ENCODE data around the gene AACS. TPM values are rescaled to one million over a fixed set of nuclear protein-coding genes. Genes with fewer than 3 reads are reported as not detected.

The AACS gene
- total and polyA plus RNA-seq, 2 of the 4 experiments (the other 2 are of a cell fraction) = 22.0 to 24.9 TPM

DNA sequence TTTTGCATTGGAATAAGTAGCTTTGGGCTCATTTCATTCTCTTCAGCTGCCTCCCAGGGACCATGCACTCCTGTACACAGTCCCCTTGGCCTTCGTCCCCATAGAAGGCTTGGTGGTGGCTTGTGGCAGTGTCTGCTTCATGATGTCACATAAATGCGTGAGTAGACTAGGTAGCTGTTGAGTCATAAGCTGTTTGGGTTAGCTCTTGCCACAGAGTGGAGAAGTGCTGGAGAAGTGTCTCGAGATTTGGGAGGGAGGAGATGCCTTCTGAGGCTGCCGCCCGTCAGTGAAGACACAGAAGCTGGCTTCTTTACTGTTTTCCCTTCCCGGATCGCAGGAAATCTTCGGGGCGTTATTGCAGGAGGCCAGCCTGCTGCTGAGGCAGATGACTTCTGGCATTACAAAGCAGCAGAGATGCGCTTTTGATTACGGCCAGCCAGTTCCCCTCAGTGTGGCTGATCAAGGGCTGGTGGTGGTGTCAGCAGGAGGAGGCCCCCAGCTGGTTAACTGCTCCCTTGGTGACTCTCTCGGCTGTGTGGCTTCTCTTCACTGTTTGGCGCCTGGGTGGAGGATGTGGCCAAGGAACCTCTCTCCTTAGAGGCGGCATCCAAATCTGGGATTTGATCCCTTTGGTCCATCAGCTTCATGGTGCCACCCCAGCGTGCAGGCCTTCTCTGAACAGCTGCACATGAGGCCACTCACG is 67.6 kb downstream of the AACS start:
- Histone ChIP-seq H3K79me1 (ENCODE audit: low read depth in 1 of 2, low read length in 2 of 2) (no peaks in the 10 kb centered on the region), H4K5ac (ENCODE audit: low read depth, low read length) (no peak overlapping the region), H3K9me3 (ENCODE audit: control insufficient read depth, insufficient read depth, low read length) (no peaks in the 10 kb centered on the region), H2BK5ac (ENCODE audit: low read depth, low read length, poor library complexity, severe bottlenecking) (no peak overlapping the region), H3K4ac (ENCODE audit: low read depth, low read length) (no peak overlapping the region), H2AK5ac (ENCODE audit: low read depth, low read length) (no peak overlapping the region), H3K27ac (ENCODE audit: insufficient read depth, low read length) (no peak overlapping the region), H4K20me1 (ENCODE audit: insufficient read depth, low read length) (no peaks in the 10 kb centered on the region), H3K23ac (ENCODE audit: low read depth, low read length) (no peak overlapping the region), H3K18ac (ENCODE audit: low read depth, low read length) (no peak overlapping the region), H3K4me1 (ENCODE audit: control insufficient read depth, insufficient read depth, low read length) (no peaks in the 10 kb centered on the region), H3K36me3 (ENCODE audit: control insufficient read depth, insufficient read depth, low read length) (peaks cover 17% of the 10 kb centered on the region), H2AK9ac (replicated peaks; ENCODE audit: low read depth, low read length, poor library complexity) (no peak overlapping the region), H4K91ac (ENCODE audit: insufficient read depth, low read depth, low read length) (no peak overlapping the region), H3K14ac (replicated peaks; ENCODE audit: low read depth, low read length) (no peak overlapping the region), H3K27me3 (ENCODE audit: control insufficient read depth, insufficient read depth, low read length) (no peaks in the 10 kb centered on the region), H2BK20ac (ENCODE audit: low read depth, low read length) (no peak overlapping the region), H2BK120ac (ENCODE audit: low read depth, low read length) (no peak overlapping the region), H2AFZ (replicated peaks; ENCODE audit: low read length, poor library complexity) (no peak overlapping the region), H2BK15ac (ENCODE audit: low read depth, low read length) (no peak overlapping the region), H4K8ac (ENCODE audit: low read depth in 2 of 2, low read length in 2 of 2) (no peak overlapping the region), H3K4me2 (ENCODE audit: low read depth, low read length) (no peak overlapping the region), H3K9ac (ENCODE audit: low read depth, low read length) (no peak overlapping the region), H3K4me3 (ENCODE audit: insufficient read depth, low read depth, low read length) (no peak overlapping the region), H3K9me1 (ENCODE audit: insufficient read depth, low read length) (no peaks in the 10 kb centered on the region), H3K56ac (ENCODE audit: extremely low read depth, insufficient read depth, low read length) (no peak overlapping the region)
- intact Hi-C loops (cut with micrococcal nuclease) (no loop called here), dilution Hi-C loops (cut with HindIII; ENCODE audit: low sequenced_read_pairs, unreplicated experiment) (no loop called here), in situ Hi-C loops (cut with MboI; ENCODE audit: low sequenced_read_pairs) (no loop called here)
- ATAC-seq (ENCODE audit: low read depth) (peak; percentile 57; the same call in 1 of the 2 replicates), DNase-seq (peak; percentile 51)
- POLR2A ChIA-PET (ENCODE audit: unreplicated experiment) = no interaction called here
- 80% methylated on average over 12 of the region's 16 CpGs; no CpG with 5 or more reads in 1 of the 2 experiments for WGBS, 2 experiments (ENCODE audit: extremely low coverage in 2 of 2, insufficient read length in 1 of 2)
- peak; percentile 65 for TF ChIP-seq CEBPB (IDR thresholded peaks at IDR 0.05; ENCODE audit: low read depth, low read length)
- TF ChIP-seq FOS (IDR thresholded peaks at IDR 0.05; ENCODE audit: low read depth, low read length) = no peak
- no peak for TF ChIP-seq RFX5 (IDR thresholded peaks at IDR 0.05; ENCODE audit: low read depth, low read length)
- BruUV-seq (replicated peaks) = no TSS peak
- CTCF ChIA-PET = no interaction called here
